ENCODE measurements around the gene ZNF302. TPM values are rescaled to one million over a fixed set of nuclear protein-coding genes. Genes with fewer than 3 reads are reported as not detected.

ZNF302 gene
- polyA plus RNA-seq, 4 donors, result 70.2 to 92.5 (median 77.7) TPM

DNA sequence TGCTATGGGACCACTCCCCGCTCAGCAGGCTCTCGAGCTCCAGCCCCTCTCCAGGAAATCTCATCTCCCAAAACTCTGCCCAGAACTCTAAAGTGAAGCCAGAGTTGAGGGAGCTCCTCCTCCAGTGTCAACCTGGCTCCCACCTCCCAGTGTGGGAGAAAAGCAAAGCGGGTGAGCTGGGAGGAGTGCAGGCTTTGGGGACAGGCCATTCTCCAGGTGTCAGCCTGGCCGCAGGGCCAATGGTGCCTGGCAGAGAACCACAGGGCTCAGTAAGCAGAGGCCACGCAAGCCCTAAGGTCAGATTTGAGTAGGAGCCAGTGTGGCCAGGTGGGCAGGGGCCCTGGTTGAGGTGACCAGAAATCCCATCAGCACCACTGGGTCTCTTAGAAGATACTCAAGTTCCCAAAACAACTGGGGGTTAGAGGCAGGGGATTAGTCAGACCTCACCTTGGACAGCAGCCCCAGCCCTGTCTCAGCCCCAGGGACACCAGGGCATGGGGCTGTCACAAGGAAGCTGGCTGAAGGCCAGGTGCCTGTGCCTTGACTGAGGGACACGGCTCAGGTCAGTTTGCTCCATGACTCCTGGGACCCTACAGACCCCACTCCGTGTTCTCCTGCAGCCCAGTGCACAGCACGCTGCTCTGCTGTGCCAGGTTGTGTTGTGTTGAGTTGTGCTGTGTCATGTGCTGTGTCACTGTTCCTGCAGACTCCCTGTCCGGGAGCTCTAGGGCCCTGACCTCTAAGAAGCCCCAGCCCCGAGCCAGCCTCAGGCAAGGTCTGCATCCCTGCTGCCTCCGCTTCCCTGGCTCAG lies 53.7 kb downstream of the ZNF302 start:
- no peak for DNase-seq (ENCODE audit: low read depth in 4 of 4, low spot score in 2 of 4)

DNA sequence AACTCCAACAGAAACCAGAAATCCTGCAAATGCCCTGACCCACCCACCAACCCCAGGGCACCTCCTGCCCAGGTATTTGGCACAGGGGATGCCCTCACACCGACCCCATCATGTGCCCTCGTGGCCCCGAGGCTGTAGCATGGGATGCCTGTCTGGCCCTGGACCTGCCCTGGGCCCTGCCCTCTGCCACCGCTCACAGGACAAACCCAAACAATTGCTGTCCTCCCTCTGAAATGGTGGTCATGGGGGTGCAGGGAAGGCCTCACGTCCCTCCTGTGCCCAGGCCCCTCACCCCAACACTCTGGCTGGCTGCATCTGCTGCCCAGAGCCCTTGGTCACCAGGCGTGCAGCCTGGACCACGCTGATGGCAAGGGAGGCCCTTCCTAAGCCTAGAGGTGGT lies 54.5 kb downstream of the ZNF302 start:
- no peak for DNase-seq (ENCODE audit: low read depth in 4 of 4, low spot score in 2 of 4)

DNA sequence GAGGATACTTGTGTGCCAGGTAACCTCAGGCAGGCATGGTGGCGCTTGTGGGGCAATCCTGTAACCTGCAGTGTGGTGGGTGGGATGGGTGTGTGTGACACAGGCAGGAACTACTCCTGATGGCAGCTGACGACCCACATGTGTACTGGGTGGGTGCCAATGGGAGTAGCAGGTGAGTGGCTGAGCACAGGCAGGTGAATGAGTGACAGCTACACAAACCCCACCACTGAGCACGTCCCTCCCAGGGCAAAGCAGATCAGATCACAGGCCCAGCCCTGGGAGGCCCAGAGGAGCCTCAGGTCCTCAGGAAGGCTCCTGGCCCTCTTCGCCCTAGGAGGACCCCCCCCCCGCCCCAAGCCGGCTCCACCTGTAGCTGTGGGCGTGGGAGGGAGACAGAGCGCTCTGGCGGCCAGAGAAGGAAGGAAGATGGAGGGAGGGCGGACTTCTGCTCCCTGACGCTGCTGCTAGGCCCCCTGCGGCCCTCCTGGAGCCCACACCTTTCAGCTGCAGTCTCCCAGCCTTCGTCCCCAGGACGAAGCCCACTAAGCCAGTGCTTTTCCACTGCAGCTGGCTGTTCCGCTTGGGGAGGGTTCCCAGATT lies 55.2 kb downstream of the ZNF302 start:
- DNase-seq (ENCODE audit: low read depth in 4 of 4, low spot score in 2 of 4), result no peak

DNA sequence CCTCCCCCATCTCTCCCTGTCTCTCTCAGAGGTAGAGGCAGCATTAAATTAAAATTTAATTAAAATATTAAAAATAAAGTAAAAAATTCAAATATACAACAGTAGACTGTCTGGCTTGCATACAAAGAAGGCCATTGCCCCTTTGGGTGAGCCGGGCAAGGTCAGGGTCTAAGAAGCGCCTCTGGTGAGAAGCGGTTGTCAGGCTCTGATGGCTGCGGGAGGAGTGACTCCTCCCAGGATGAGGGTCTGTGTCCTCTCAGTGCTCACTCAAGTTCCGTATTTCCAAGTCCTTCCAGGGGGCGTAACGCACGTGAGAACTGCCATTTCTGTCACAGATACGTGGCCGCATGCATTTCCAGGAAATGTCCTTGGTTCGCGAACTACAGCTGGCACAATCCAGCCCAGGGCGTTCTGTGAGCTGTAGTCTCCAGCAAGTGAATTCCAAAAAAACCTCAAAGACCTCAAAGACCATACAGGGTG lies 55.8 kb downstream of the ZNF302 start:
- DNase-seq (ENCODE audit: low read depth in 4 of 4, low spot score in 2 of 4), result peak in 2 of 4 donors; percentile 65 to 70

DNA sequence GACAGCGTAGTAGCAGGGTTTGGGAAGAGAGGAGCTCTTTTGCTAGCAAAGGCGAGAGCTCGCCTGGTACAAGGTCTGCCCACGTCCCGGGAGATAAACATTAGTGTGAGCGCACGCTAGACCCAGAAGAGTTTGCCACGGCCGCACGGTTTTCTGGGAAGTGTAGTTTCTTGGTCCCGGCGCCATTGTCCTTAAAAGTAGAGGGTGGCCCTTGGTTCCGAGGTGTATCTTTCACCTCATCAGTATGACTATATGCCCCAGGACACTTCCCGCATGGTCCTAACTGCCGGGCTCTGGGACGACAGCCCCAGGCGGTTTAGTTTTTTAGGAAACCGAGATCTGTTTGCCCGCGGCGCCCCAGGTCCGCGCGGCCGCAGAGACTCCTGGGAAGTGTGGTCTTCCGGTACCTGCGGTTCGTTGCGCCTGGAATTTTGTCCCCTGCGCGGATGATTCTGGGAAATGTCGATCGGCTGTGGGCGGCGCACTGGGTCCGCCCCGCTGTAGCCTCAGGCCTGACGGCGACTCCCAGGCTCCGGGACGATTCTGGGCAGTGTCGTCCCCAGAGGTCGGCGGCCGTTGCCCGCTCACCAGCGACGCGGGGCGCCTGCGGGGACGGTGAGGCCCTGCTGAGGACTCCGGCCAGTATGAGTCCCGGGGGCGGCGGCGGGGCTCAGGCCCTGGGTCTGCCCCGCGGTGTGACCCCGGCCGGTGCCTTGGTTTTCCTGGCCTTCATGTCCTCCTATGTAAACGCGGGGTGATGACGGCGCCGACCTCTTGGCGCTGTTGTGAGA lies 56.5 kb downstream of the ZNF302 start, which contains the start of gene ZNF181:
ZNF181 (plus strand) TSS at position 498 of the 791 bp plus-strand sequence. CDS start 795 bp downstream, outside the sequence.
- DNase-seq (ENCODE audit: low read depth in 4 of 4, low spot score in 2 of 4), result peak; percentile 80 to 94 (median 87)

DNA sequence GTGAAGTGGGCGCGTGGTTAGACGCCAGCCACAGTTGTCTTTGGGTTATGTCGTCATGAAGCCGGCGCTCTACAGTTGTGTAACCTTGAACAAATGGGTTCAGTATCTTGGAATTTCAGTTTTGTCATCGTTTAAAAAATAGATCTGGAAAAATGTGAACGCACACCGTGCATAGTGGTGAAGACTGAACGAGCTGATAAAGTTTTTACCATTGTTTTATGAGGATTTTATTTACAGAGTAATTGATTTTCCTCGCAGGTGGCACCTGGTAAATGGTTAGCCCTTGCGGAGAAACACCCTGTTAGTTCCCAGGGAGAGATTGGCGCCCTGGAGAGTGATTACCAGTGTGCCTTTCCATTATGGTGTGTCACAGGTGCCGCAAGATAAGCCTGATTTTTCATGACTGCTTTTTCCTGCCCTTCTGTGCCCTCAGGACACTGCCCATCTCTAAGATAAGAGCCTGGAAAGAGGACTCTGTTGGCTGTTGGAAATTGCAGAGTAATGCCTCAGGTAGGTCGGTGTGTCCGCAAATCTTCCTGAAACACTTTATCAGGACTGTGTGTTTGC lies 57.1 kb downstream of the ZNF302 start:
- DNase-seq (ENCODE audit: low read depth in 4 of 4, low spot score in 2 of 4), result peak in 2 of 4 donors; percentile 34 to 54

Other genes with a start within 250 kb of the ZNF302 start
- gene UBA2, start 249.3 kb upstream of the ZNF302 start, polyA plus RNA-seq (ENCODE audit: insufficient read length in 4 of 4), result 100 to 1,000 TPM; 166 to 185 (median 175) TPM
- 10 to 100 TPM; 35.9 to 40.9 (median 39.5) TPM for gene WTIP, start 195.9 kb upstream of the ZNF302 start, polyA plus RNA-seq (ENCODE audit: insufficient read length in 4 of 4)
- 1 to 10 TPM in 2 of 4 donors, under 1 TPM in 2; 0.69 to 2.0 (median 1.1) TPM for gene SCGB2B2, start 519 bp upstream of the ZNF302 start, polyA plus RNA-seq (ENCODE audit: insufficient read length in 4 of 4)
- gene ZNF181, start 56.6 kb downstream of the ZNF302 start, polyA plus RNA-seq (ENCODE audit: insufficient read length in 4 of 4), result 10 to 100 TPM; 22.4 to 29.8 (median 25.1) TPM
- gene ZNF599, start 95.5 kb downstream of the ZNF302 start, polyA plus RNA-seq (ENCODE audit: insufficient read length in 4 of 4), result 10 to 100 TPM; 12.8 to 18.1 (median 16.2) TPM
- 1 to 10 TPM; 5.6 to 7.9 (median 7.2) TPM for gene ZNF30, start 249.2 kb downstream of the ZNF302 start, polyA plus RNA-seq (ENCODE audit: insufficient read length in 4 of 4)